GM04504 (cell line): ENCODE data around the gene MYO15B.

Source experiments
- DNase-seq: peaks from one replicate; pipeline ENCODE4 v3.0.0-alpha.2; 2012; ENCODE audit warnings: low read depth

Gene MYO15B

GRCh38 chr17:75603123-75603522 is 15.5 kb downstream of the MYO15B start:
- no peak for DNase-seq

DNA sequence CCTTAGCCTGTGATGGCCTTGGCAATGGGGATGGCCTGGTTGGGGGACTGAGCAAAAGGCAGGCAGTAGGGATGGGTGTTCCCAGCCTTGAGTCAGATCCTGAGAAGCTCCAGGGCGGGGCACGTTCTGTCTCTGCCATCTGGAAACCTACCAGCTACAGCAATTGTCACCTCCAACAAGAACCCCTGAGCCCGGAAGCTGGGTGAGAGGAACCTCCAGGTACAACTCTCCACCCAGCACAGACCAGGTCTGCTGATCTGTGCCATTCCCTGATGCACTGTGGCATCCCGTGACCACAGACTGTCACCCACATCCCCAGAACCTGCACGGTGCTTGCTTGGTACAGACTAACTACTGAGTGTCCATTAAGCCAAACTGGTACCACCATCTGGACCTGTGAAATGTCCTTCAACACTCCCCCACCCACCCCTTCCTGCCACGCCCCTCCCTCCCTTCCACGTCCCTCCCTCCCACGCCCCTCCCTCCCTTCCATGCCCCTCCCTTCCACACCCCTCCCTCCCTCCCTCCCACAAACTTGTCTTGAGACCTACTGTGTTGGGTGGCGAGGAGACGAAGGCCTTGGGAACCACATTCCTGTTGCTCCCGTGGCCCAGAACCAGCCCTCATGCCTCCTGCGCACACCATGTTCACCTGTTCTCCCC is 16.6 kb downstream of the MYO15B start:
- DNase-seq: no peak

GRCh38 chr17:75605790-75606189 is 18.2 kb downstream of the MYO15B start:
- DNase-seq: no peak

GRCh38 chr17:75607086-75607485 is 19.5 kb downstream of the MYO15B start:
- no peak for DNase-seq

DNA sequence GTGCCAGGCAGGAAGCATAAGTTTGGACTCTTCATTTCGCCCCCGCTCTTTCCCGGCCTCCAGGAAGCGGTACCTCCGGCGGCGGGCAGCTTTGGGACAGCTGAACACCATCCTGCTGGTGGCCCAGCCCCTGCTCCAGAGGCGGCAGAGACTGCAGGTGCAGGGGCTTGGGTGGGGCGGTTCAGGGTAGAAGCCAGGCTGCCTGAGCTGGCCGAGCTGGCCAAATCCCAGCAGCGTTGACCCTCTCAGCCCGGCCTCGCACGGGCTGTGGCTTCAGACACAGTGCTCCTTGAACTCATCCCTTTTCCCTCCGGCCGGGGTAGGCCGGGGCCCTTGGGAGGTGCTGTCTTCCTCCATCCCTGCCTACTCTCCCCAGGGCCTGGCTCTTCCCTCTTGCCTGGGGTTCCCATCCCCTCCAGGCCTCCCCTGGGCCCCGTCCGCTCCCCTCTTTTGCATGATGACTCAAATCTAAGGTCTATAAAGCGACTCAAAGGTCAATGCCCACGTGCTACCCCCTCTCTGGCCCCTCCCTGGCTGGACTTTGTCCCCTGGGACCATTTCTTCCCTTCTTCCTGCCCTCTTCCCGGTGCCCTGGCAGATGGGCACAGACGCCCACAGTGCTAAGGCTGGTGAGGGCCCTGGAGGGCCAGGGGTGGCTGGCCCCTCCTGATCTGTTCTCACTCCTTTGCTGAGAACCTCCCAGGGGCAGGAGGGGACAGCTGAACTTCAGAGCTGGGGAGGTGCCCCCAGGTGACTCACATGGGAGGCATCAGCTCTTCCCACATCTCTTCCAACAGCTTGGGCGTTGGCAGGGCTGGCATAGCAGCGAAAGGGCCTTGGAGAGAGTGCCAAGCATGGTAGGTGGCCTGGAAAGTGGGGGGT is 22.7 kb downstream of the MYO15B start:
- no peak for DNase-seq

GRCh38 chr17:75611851-75612429 is 24.3 kb downstream of the MYO15B start:
- DNase-seq: no peak

GRCh38 chr17:75612906-75613626 is 25.5 kb downstream of the MYO15B start:
- no peak for DNase-seq

DNA sequence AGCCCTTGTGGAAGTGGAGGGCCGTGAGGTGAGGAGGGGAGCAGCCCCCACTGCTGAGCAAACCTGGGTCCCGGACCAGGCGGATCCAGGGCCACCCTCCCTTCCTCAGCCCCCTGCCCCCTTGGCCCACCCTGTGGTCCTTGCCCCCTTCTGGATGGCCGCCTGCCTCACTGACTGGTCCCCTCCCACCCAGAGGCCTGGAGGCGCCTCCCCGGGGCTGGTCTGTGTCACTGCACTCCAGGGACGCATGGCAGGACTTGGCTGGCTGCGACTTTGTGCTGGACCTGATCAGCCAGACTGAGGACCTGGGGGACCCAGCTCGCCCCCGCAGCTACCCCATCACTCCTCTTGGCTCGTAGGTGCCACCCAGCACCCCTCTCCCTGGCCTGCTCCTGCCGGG is 26.4 kb downstream of the MYO15B start:
- DNase-seq: no peak

GRCh38 chr17:75614556-75615270 is 27.1 kb downstream of the MYO15B start:
- DNase-seq: no peak

GRCh38 chr17:75615301-75615700 is 27.7 kb downstream of the MYO15B start:
- no peak for DNase-seq

DNA sequence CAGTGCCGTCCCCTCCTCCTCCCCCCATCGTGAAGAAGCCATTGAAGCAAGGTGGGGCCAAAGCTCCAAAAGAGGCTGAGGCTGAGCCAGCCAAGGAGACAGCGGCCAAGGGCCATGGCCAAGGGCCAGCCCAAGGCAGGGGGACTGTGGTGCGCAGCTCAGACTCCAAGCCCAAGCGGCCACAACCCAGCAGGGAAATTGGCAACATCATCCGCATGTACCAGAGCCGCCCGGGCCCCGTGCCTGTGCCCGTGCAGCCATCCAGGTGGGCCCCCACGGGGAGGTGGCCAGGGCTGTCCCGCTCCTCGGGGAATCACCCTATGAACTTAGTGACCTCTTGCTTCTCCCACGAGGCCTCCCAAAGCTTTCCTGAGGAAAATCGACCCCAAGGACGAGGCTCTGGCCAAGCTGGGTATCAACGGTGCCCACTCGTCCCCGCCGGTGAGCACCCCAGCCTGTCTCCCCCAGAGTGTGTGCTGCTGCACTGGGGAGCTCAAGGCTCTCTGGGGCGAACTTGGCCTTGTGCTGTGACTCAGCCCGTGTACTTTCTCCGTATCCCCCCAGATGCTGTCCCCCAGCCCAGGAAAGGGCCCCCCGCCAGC is 29.0 kb downstream of the MYO15B start:
- no peak for DNase-seq

GRCh38 chr17:75617218-75617617 is 29.6 kb downstream of the MYO15B start:
- DNase-seq: no peak

DNA sequence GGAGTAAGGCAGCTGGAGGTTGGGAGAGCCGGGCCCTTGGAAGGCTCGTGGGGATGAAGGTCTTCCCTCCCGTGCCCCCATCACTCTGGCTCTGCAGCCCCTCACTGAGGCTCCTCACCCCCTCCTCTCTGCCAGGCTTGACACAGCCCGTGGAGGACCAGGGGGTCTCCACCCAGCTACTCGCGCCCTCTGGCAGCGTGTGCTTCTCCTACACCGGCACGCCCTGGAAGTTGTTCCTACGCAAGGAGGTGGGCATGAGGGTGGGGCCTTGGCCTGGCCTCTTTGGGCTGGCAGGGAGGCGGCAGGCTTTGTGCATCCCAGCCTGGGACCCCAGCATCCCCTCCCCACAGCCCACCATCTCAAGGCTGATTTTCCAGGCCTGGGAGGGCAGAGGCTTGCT is 30.1 kb downstream of the MYO15B start:
- DNase-seq: no peak

DNA sequence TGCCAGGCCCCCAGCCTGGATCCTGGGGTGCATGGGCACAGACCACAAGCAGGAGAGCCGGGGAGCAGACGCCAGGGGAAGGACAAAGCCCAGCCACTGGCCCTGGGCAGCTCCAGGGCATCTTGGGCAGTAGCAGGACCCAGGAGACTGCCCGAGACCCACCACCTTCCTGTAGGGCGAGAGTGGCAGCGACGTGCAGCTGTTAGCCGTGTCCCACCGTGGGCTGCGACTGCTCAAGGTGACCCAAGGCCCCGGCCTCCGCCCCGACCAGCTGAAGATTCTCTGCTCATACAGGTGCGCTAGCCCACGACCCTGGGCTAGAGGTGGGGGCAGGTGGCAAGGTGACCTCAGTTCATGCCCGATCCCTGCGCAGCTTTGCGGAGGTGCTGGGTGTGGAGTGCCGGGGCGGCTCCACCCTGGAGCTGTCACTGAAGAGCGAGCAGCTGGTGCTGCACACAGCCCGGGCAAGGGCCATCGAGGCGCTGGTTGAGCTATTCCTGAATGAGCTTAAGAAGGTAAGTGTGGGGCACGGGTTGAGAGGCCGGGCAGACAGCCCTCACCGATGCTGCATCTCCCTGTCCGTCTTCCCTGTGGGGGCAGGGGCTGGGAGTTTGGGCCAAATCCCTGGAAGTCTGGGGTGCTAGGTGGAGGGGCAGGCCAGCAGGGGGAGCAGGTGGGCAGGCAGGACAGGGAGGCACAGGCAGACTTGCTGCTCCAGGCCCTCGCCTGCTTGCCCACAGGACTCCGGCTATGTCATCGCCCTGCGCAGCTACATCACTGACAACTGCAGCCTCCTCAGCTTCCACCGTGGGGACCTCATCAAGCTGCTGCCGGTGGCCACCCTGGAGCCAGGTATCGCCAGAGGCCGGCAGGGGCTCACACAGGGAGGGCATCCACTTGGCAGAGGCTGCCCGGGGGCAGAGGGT is 32.2 kb downstream of the MYO15B start:
- no peak for DNase-seq

DNA sequence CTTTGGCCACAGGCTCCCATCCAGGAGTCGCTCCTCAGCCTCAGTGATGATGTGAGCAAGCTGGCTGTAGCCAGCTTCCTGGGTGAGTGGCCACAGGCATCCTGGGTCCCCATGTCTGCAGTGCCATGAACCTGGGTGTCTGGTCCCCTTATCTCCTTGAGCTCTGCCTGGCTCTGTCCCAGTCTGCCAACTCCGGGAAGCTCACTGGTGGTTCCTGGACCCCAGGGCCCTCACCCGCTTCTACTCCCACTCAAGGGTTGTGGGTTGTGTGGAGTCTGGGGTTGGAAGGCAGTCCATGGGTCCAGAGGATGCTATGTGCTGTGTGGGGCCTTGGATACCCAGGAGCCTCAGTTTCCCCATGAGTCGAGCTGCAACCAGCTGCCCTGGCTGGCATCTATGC is 33.9 kb downstream of the MYO15B start:
- no peak for DNase-seq

DNA sequence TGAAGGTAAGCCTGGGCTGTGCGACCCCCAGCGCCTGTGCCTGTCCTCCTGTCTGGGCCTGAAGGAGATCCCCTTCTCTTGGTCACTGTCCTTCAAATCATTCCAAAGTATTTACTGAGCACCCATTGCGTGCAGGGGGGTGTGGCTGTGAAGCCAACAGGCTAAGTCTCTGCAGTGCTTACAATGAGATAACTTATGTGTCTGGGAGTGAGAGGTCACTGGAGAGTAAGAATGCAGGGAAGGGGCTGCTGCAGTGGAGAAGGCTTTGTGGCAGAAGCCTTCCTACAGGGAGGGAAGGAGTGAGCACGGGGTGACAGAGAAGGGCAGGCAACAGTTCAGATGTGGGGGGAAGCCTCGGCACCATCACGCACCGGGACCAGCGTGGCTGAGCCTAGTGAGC is 34.5 kb downstream of the MYO15B start:
- no peak for DNase-seq

DNA sequence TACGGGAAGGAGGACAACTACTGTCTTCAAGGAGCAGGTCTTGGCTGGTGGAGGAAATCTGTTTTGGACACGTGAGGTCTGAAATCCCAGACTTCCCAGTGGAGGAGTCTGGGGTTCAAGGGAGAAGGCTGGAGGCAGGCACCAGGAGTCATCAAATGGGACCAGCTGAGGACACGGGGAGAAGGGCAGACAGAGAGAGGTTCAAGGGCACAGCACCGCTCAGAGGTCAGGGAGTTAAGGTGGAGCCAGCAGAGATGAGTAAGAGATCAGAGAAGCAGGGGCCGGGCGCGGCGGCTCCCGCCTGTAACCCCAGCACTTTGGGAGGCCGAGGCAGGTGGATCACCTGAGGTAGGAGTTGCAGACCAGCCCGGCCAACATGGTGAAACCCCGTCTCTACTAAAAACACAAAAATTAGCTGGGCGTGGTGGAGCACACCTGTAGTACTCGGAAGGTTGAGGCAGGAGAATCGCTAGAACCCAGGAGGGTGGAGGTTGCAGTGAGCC is 35.2 kb downstream of the MYO15B start:
- no peak for DNase-seq

DNA sequence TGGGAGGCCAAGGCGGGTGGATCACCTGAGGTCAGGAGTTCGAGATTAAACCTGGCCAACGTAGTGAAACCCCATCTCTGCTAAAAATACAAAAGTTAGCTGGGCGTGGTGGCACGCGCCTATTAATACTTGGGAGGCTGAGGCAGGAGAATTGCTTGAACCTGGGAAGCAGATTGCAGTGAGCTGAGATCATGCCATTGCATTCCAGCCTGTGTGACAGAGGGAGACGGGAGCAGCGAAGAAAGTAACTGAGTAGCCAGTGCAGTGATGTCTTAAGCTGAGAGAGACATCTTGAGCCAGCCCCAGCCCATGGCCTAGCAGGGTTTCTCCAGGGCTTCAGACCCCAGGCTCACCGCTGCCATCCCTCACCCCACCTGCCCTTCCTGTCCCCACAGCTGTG is 35.8 kb downstream of the MYO15B start:
- DNase-seq: no peak

GRCh38 chr17:75624021-75624420 is 36.4 kb downstream of the MYO15B start:
- no peak for DNase-seq

DNA sequence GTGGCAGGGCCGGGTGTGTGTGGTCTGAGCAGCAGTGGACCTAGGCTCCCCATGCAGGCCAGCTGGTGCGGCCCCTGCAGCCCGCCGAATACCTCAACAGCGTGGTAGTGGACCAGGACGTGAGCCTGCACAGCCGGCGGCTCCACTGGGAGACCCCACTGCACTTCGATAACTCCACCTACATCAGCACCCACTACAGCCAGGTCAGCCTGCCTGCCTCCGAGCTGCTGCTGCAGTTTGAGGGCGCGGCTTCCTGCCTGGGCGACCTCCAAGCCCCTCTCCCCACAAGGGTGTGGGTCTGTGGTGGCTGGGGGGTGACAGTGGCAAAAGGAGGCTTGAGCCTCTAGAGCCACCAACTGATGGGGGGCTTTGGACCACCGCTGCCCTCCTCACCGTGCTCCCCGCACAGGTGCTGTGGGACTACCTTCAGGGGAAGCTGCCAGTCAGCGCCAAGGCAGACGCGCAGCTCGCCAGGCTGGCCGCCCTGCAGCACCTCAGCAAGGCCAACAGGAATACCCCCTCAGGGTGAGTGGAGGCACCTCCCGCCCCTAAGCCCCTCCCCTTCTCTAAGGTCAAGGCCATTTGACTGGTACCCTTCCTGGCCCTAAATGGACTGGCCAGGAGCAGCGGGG is 37.2 kb downstream of the MYO15B start:
- no peak for DNase-seq
